Neuron (in vitro differentiated cells): ENCODE data around the gene EPC2.

Experiments
- H2AFZ ChIP-seq: one replicate; pipeline ENCODE4 v1.6.1; 2013; ENCODE audit warnings: low read depth, mild to moderate bottlenecking, inconsistent platforms, low read length, moderate library complexity
- H3K27me3 ChIP-seq: one replicate; pipeline ENCODE4 v1.6.1; 2013; ENCODE audit warnings: low read length; ENCODE audit not compliant: insufficient read depth
- H3K36me3 ChIP-seq: one replicate; pipeline ENCODE4 v1.6.1; 2013; ENCODE audit warnings: low read length; ENCODE audit not compliant: insufficient read depth
- H3K4me1 ChIP-seq: one replicate; pipeline ENCODE4 v1.6.1; 2013; ENCODE audit warnings: low read length; ENCODE audit not compliant: insufficient read depth
- H3K4me3 ChIP-seq: 2 replicates; pipeline ENCODE4 v1.5.1; 2013; ENCODE audit warnings: mild to moderate bottlenecking, low read length, moderate library complexity
- H3K9me3 ChIP-seq: one replicate; pipeline ENCODE4 v1.6.1; 2013; ENCODE audit warnings: low read length

The EPC2 gene

DNA sequence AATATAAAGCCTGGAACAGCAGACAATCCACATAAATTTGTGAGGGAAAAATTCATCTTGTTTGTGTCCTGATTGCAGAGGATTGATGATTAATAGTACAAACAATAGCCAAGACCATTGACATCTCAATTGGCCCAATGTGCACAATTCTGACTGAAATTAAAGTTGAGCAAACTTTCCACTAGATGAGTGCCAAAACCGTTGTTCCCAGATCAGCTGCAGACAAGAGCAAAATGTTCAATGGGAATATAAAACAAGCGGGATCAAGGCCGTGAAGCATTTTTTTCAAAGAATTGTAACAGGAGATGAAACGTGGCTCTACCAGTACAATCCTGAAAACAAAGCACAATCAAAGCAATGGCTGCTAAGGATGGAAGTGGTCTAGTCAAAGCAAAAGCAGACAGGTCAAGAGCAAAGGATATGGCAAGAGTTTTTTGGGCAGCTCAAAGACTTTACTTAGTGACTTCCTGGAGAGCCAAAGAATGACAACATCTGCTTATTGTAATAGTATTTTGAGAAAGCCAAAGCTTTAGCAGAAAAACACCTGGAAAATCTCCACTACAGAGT is 174.6 kb downstream of the EPC2 start:
- Histone ChIP-seq H3K27me3 (no peaks in the 10 kb centered on the region), H3K4me1 (peaks cover 5% of the 10 kb centered on the region), H3K9me3 (no peaks in the 10 kb centered on the region), H3K4me3 (no peak overlapping the region), H2AFZ (no peak overlapping the region), H3K36me3 (no peaks in the 10 kb centered on the region)

DNA sequence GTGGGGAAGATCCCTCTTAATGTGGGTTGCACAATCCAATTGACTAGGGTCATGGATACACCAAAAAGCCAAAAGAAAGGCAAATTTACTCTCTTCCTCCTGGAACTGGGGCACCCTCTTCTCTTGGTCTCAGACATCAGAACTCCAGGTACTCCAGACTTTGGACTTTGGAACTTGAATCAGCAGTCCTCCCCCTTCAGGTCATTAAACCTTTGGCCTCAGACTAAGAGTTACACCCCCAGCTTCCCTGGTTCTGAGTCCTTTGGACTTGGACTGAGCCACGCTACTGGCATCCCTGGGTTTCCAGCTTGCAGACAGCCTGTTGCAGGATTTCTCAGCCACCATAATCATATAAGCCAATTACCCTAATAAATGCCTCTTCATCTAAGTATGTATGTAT is 179.6 kb downstream of the EPC2 start:
- Histone ChIP-seq H3K27me3 (no peaks in the 10 kb centered on the region), H3K4me3 (no peak overlapping the region), H3K9me3 (no peaks in the 10 kb centered on the region), H3K36me3 (no peaks in the 10 kb centered on the region), H3K4me1 (no peaks in the 10 kb centered on the region), H2AFZ (no peak overlapping the region)

DNA sequence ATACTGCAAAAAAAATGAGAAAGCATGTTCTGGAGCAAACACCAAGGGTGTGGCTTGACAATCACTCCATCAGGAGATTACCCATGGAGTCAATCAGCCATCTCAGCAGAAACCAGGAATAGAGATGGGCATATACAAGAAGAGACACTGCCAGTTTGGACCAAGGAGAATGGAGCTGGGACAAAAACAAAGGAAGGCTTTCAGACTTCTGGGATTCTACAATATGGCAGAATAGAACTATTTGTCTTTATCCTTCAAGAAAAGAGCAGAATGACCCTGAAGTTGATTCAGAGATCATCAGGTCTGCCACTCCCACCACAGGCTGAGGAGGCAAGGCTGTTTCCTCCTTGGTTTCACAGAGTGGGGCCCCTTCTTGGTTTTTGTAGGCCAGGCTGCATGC is 182.2 kb downstream of the EPC2 start:
- Histone ChIP-seq H3K27me3 (no peaks in the 10 kb centered on the region), H3K9me3 (no peaks in the 10 kb centered on the region), H3K4me1 (no peaks in the 10 kb centered on the region), H2AFZ (no peak overlapping the region), H3K4me3 (no peak overlapping the region), H3K36me3 (no peaks in the 10 kb centered on the region)

DNA sequence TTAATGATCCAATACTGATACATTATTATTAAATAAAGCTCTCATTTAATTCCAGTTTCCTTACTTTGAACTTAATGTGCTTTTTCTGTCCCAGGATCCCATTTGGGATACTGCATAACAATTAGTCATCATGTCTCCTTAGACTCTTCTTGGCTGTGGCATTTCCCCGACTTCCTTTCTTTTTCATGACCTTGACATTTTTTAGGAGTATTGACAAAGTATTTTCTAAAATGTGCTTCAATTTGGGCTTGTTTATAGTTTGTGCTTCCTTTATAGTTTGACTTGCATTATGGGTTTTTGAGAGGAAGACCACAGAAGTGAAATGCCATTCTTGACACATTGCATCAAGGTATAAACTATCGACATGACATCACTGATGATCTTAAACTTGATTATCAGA is 184.4 kb downstream of the EPC2 start:
- Histone ChIP-seq H3K27me3 (no peaks in the 10 kb centered on the region), H3K4me3 (no peak overlapping the region)

DNA sequence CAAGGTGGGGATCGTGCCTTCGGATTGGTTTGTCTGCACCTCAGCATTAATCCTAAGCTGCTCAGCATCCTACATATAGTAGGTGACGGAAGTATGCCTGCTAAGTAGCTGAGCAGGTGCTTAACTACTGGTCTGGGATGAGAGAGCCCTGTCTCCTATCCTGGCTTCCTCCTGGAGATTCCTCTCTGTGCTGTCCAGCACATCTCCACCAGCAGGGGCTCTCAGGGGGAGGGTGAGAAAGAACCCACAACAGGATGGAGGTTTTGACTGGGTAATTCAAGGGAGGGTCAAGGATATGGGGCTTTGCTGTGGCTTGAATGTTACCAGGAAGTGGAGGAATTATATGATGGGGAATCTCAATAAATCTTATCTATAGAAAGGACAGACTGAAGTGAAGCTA is 185.1 kb downstream of the EPC2 start:
- Histone ChIP-seq H3K36me3 (no peaks in the 10 kb centered on the region), H3K4me3 (no peak overlapping the region), H3K4me1 (no peaks in the 10 kb centered on the region), H2AFZ (no peak overlapping the region), H3K9me3 (no peaks in the 10 kb centered on the region), H3K27me3 (no peaks in the 10 kb centered on the region)

More for the DNA sequence above, 184.4 kb downstream of the EPC2 start:
- Histone ChIP-seq H3K4me1 (no peaks in the 10 kb centered on the region), H3K9me3 (no peaks in the 10 kb centered on the region), H3K36me3 (no peaks in the 10 kb centered on the region), H2AFZ (no peak overlapping the region)

DNA sequence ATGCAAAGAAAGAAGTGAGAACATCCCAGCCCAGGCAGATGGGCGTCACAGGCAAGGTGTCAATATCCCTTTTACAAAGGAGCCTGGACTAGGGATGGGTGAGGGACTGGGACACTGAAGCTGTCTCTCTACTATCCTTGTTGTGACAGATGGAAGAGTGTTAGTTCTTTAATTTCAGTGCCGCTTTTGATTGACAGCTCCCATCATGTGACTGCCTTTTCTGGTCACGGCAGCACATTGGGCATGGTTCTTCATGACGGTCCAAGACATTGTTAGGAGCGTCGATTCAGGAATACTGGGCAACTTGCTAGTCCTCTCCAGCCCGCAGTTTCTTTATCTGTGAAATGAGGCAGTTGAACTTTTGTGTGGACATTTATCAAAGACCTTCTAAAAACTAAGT is 188.1 kb downstream of the EPC2 start:
- H3K4me3 ChIP-seq: no peak overlapping the region
- H3K4me1 ChIP-seq: no peaks in the 10 kb centered on the region
- H3K36me3 ChIP-seq: no peaks in the 10 kb centered on the region
- no peaks in the 10 kb centered on the region for H3K27me3 ChIP-seq
- peaks cover 3% of the 10 kb centered on the region for H3K9me3 ChIP-seq
- no peak overlapping the region for H2AFZ ChIP-seq
